ENCODE data around the gene SCML2.

GRCh38 chrX:18194688-18195087, 159.8 kb downstream of the SCML2 start:
- no peak for TF ChIP-seq CTCF (IDR thresholded peaks at IDR 0.05)
- TF ChIP-seq ZFX (IDR thresholded peaks at IDR 0.05; ENCODE audit: borderline replicate concordance) = no peak
